Naive thymus-derived CD4-positive, alpha-beta T cell (primary cell): ENCODE results near the gene BAX. TPM values are rescaled to one million over a fixed set of nuclear protein-coding genes. Genes with fewer than 3 reads are reported as not detected.

Experiments
- ATAC-seq: fragments of 150-1000 bp; cut with Tn5 transposase; 2 replicates; pipeline ENCODE4 v1.10.0; 2021; ENCODE audit warnings: mild to moderate bottlenecking, moderate library complexity
- CTCF ChIA-PET: fragments of 350-600 bp; sonication (Branson Sonifier 250); formaldehyde crosslinking; loops from one replicate; lab custom pipeline; 2021; ENCODE audit warnings: antibody characterized with exemption; lab: Charles Lee
- POLR2A ChIA-PET: fragments of 350-600 bp; sonication (Branson Sonifier 250); formaldehyde crosslinking; loops from one replicate; lab custom pipeline; 2021; ENCODE audit warnings: antibody characterized with exemption, inconsistent platforms; lab: Charles Lee
- DNase-seq, 9 donors: peaks; one replicate each; pipeline versions ENCODE4 v3.0.0 to v3.0.0-alpha.2; 2020 to 2022; ENCODE audit warnings: mixed read lengths in 1 of 9
- H3K27ac ChIP-seq: one replicate; pipeline ENCODE4 v1.7.0; 2013; ENCODE audit warnings: mild to moderate bottlenecking, low read depth, low read length, moderate library complexity
- H3K27me3 ChIP-seq, 2 donors: one replicate each; pipeline ENCODE4 v1.7.0; 2013; ENCODE audit warnings: low read length in 2 of 2, mild to moderate bottlenecking in 2 of 2, moderate library complexity in 2 of 2; ENCODE audit not compliant: control insufficient read depth in 2 of 2, insufficient read depth in 2 of 2
- H3K36me3 ChIP-seq, 3 experiments: 1 replicate in 2 of 3; 2 replicates in 1 of 3; pipeline ENCODE4 v1.7.0; 2013; ENCODE audit warnings: low read length in 3 of 3, mild to moderate bottlenecking in 3 of 3, moderate library complexity in 1 of 3; ENCODE audit not compliant: insufficient read depth in 3 of 3, control insufficient read depth in 2 of 3
- H3K4me1 ChIP-seq, 2 donors: one replicate each; pipeline ENCODE4 v1.7.0; 2013; ENCODE audit warnings: low read length in 2 of 2, mild to moderate bottlenecking in 2 of 2, moderate library complexity in 1 of 2; ENCODE audit not compliant: control insufficient read depth in 2 of 2, insufficient read depth in 2 of 2
- H3K4me3 ChIP-seq: 2 replicates; pipeline ENCODE4 v1.7.0; 2013; ENCODE audit warnings: mild to moderate bottlenecking, low read length
- H3K9me3 ChIP-seq, 3 experiments: 1 replicate in 2 of 3; 2 replicates in 1 of 3; pipeline ENCODE4 v1.7.0; 2013; ENCODE audit warnings: low read length in 3 of 3; ENCODE audit not compliant: control insufficient read depth in 2 of 3
- H3K27ac Mint-ChIP-seq, 9 donors: one replicate each; pipeline ENCODE4 v1.8.0; 2020 to 2022; ENCODE audit warnings: mixed read lengths in 9 of 9, mild to moderate bottlenecking in 8 of 9, moderate library complexity in 5 of 9, inconsistent platforms in 2 of 9
- H3K27me3 Mint-ChIP-seq, 5 donors: one replicate each; pipeline ENCODE4 v1.8.0; 2021 to 2022; ENCODE audit warnings: mixed read lengths in 5 of 5, mild to moderate bottlenecking in 1 of 5
- H3K36me3 Mint-ChIP-seq, 5 donors: one replicate each; pipeline ENCODE4 v1.8.0; 2020 to 2022; ENCODE audit warnings: mixed read lengths in 5 of 5, mild to moderate bottlenecking in 3 of 5, inconsistent platforms in 1 of 5
- H3K4me1 Mint-ChIP-seq, 7 donors: one replicate each; pipeline ENCODE4 v1.8.0; 2020 to 2022; ENCODE audit warnings: mixed read lengths in 7 of 7, mild to moderate bottlenecking in 3 of 7, inconsistent platforms in 1 of 7
- H3K4me3 Mint-ChIP-seq, 10 donors: one replicate each; pipeline ENCODE4 v1.8.0; 2020 to 2022; ENCODE audit warnings: mild to moderate bottlenecking in 10 of 10, mixed read lengths in 10 of 10, moderate library complexity in 6 of 10, inconsistent platforms in 2 of 10
- H3K9me3 Mint-ChIP-seq, 11 donors: one replicate each; pipeline ENCODE4 v1.8.0; 2020 to 2022; ENCODE audit warnings: mixed read lengths in 11 of 11, mild to moderate bottlenecking in 4 of 11, inconsistent platforms in 1 of 11, moderate library complexity in 1 of 11
- intact Hi-C, 2 donors: fragments of 100-400 bp; cut with micrococcal nuclease; formaldehyde crosslinking; loops; one replicate each; pipeline ENCODE4 v1.15.1; 2023
- polyA plus RNA-seq, 2 donors: library from polyadenylated mRNA; unstranded; fragments of 300-500 nt; fragmentation: Illumina TruSeq; gene quantifications; one replicate each; pipeline ENCODE4 v1.2.3, GENCODE V29; 2021
- total RNA-seq, 6 experiments: library from RNA in 5 of 6; stranded (reverse) in 5 of 6; gene quantifications; 1 replicate in 5 of 6; 2 replicates in 1 of 6; pipeline ENCODE4 v1.2.3 and lab custom pipeline; 2021 to 2026

BAX gene
- total and polyA plus RNA-seq, 7 experiments from 2014 or later = 49.1 to 355 (median 85.4) TPM

DNA sequence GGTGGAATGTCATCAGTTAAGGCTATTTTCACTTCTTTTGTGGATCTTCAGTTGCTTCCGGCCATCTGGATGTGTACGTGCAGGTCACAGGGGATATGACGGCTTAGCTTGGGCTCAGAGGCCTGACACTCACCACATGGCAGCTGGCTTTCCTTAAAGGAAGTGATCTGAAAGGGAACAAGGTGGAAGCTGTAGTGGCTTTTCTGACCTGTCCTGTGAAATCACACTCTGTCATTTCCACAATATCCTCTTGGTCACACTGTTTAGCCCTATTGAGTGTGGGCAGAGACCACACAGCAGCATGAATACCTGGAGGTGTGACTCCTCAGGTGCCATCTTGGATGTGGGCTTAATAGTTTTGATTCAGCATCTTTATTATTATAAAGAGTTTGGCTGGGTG, 4.5 kb upstream of the BAX start:
- Mint-ChIP-seq H3K36me3 (peaks cover 0 to 5% (median 0%) of the 10 kb centered on the region in 5 donors), H3K9me3 (peaks cover 0 to 8% (median 0%) of the 10 kb centered on the region in 11 donors), H3K27me3 (peaks cover 0 to 2% (median 0%) of the 10 kb centered on the region in 5 donors), H3K4me1 (peaks cover 2 to 8% (median 5%) of the 10 kb centered on the region in 7 donors), H3K4me3 (no peak overlapping the region), H3K27ac (no peak overlapping the region)
- Histone ChIP-seq H3K27ac (no peak overlapping the region), H3K9me3 (no peaks in the 10 kb centered on the region), H3K4me3 (no peak overlapping the region), H3K4me1 (peaks cover 2% of the 10 kb centered on the region in 2 donors), H3K27me3 (no peaks in the 10 kb centered on the region), H3K36me3 (no peaks in the 10 kb centered on the region)
- DNase-seq = no peak
- intact Hi-C loops = no loop called here
- ATAC-seq = no peak
- CTCF ChIA-PET = interaction anchor here (1.1 kb wide), 1 partner anchor 21 kb away, joined by 3 read pairs; no protein-coding TSS in a partner anchor
- POLR2A ChIA-PET = no interaction called here

DNA sequence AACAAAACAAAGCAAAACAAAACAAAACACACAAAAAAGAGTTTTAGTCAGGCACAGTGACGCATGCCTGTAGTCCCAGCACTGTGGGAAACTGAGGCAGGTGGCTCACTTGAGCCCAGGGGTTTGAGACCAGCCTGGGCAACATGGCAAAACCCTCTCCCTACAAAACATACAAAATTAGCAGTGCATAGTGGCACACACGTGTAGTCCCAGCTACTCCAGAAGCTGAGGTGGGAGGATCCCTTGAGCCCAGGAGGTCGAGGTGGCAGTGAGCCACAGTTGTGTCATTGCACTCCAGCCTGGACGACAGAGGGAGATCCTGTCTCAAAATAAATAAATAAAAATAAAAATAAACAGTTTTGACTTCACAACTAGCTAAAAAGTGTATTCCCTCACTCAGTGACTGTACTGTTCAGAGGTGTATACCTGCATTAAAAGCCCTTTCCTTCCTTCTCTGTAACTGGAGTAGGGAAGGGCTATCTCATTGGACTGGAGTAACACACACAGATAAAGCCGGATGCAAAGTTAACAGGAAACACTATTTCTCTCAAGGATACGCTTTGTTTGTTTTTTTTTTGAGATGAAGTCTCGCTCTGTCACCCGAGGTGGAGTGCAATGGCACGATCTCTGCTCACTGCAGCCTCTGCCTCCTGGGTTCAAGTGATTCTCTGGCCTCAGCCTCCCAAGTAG, 3.7 kb upstream of the BAX start:
- H3K4me3 Mint-ChIP-seq = no peak overlapping the region
- H3K4me3 ChIP-seq = no peak overlapping the region
- H3K9me3 ChIP-seq = no peaks in the 10 kb centered on the region
- peaks cover 0 to 6% (median 0%) of the 10 kb centered on the region in 5 donors for H3K36me3 Mint-ChIP-seq
- peaks cover 10% of the 10 kb centered on the region in 2 donors for H3K4me1 ChIP-seq
- ChIA-PET POLR2A (interaction anchor here (0.8 to 1.4 kb wide), 2 partner anchors 50 to 77 kb away, joined by 3 to 4 read pairs; no protein-coding TSS in a partner anchor), CTCF (no interaction called here)
- H3K4me1 Mint-ChIP-seq = peaks cover 10 to 15% (median 13%) of the 10 kb centered on the region in 7 donors
- peaks cover 0 to 2% (median 0%) of the 10 kb centered on the region in 3 experiments for H3K36me3 ChIP-seq
- DNase-seq = no peak
- peaks cover 0 to 8% (median 0%) of the 10 kb centered on the region in 11 donors for H3K9me3 Mint-ChIP-seq
- intact Hi-C loops = no loop called here
- no peaks in the 10 kb centered on the region for H3K27me3 ChIP-seq
- H3K27ac Mint-ChIP-seq = no peak overlapping the region
- peaks cover 0 to 2% (median 0%) of the 10 kb centered on the region in 5 donors for H3K27me3 Mint-ChIP-seq
- no peak for ATAC-seq
- H3K27ac ChIP-seq = no peak overlapping the region

DNA sequence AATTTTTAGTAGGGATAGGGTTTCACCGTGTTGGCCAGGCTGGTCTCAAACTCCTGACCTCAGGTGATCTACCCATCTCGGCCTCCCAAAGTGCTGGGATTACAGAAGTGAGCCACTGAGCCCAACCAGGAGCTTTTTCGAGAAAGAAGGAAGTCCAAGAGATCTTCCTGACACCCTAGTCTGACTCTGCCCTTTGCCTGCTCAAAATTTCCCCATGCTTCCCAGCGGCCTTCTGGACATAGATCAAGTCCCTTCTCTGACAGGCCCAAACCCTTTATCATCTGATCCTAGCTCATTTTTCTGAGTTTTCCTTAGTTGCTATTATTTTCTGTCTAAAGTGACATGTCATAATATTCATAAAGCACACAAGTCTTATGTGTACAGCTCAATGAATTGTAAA, 1.5 kb upstream of the BAX start:
- H3K27me3 ChIP-seq = no peaks in the 10 kb centered on the region
- ChIA-PET CTCF (interaction anchor here (1.0 to 2.6 kb wide), 2 partner anchors 17 to 110 kb away, joined by 5 to 7 read pairs; no protein-coding TSS in a partner anchor), POLR2A (interaction anchor here (0.6 to 3.8 kb wide), 8 partner anchors 9 to 351 kb away, joined by 3 to 58 read pairs (median 4); partner anchors contain the start of genes DHDH, FTL and NUCB1)
- H3K4me1 ChIP-seq = peaks cover 12 to 19% of the 10 kb centered on the region in 2 donors
- DNase-seq (no peak), ATAC-seq (no peak)
- Mint-ChIP-seq H3K27ac (peak overlapping the region in 1 of 9 donors; percentile 93), H3K4me3 (peak overlapping the region in 3 of 10 donors; percentile 10 to 92 (median 58)), H3K36me3 (peaks cover 0 to 23% (median 8%) of the 10 kb centered on the region in 5 donors), H3K27me3 (peaks cover 0 to 2% (median 0%) of the 10 kb centered on the region in 5 donors), H3K9me3 (peaks cover 0 to 8% (median 0%) of the 10 kb centered on the region in 11 donors), H3K4me1 (peaks cover 23 to 33% (median 31%) of the 10 kb centered on the region in 7 donors)
- intact Hi-C loops = no loop called here
- H3K36me3 ChIP-seq = peaks cover 0 to 6% (median 0%) of the 10 kb centered on the region in 3 experiments
- no peaks in the 10 kb centered on the region for H3K9me3 ChIP-seq
- no peak overlapping the region for H3K27ac ChIP-seq
- no peak overlapping the region for H3K4me3 ChIP-seq

DNA sequence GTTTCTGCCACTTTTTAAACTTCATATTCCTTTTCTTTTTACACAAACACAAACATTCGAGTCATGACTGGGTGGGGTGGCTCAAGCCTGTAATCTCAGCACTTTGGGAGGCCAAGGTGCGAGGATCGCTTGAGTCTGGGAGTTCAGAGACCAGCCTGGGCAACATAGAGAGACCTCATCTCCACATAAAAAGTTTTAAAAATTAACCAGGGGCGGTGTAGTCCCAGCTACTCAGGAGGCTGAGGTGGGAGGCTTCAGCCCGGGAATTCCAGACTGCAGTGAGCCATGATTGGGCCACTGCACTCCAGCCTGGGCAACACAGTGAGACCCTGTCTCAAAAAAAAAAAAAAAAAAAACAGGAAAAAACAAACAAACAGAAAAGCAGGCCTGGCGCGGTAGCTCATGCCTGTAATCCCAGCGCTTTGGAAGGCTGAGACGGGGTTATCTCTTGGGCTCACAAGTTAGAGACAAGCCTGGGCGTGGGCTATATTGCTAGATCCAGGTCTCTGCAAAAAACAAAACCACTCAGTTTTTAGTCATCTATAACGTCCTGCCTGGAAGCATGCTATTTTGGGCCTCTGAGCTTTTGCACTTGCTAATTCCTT, 583 bp upstream of the BAX start:
- peaks cover 0 to 2% (median 0%) of the 10 kb centered on the region in 11 donors for H3K9me3 Mint-ChIP-seq
- H3K27me3 ChIP-seq = no peaks in the 10 kb centered on the region
- H3K4me1 Mint-ChIP-seq = peaks cover 25 to 40% (median 38%) of the 10 kb centered on the region in 7 donors
- H3K4me1 ChIP-seq = peaks cover 12 to 19% of the 10 kb centered on the region in 2 donors
- ATAC-seq = no peak
- H3K36me3 ChIP-seq = peaks cover 0 to 6% (median 0%) of the 10 kb centered on the region in 3 experiments
- peak overlapping the region; percentile 65 for H3K4me3 ChIP-seq
- no peak for DNase-seq
- peaks cover 0 to 27% (median 5%) of the 10 kb centered on the region in 5 donors for H3K36me3 Mint-ChIP-seq
- ChIA-PET POLR2A (interaction anchor here (0.6 to 3.8 kb wide), 9 partner anchors 8 to 633 kb away, joined by 3 to 58 read pairs (median 4); partner anchors contain the start of genes DHDH, FTL and RUVBL2), CTCF (interaction anchor here (2.6 kb wide), 1 partner anchor 16 kb away, joined by 7 read pairs; no protein-coding TSS in a partner anchor)
- intact Hi-C loops = loop anchor here (1.0 to 2.0 kb wide), 9 partner anchors 11 to 81 kb away; partner anchors contain the start of genes DHDH (in 2 of the 2), NUCB1 (in 2 of the 2), FTL (in 1 of the 2) and GYS1 (in 1 of the 2)
- peak overlapping the region; percentile 88 to 95 (median 94) for H3K4me3 Mint-ChIP-seq
- H3K27me3 Mint-ChIP-seq = peaks cover 0 to 2% (median 0%) of the 10 kb centered on the region in 5 donors
- no peaks in the 10 kb centered on the region for H3K9me3 ChIP-seq
- H3K27ac ChIP-seq = peak overlapping the region; percentile 85
- H3K27ac Mint-ChIP-seq = peak overlapping the region; percentile 70 to 94 (median 91)

DNA sequence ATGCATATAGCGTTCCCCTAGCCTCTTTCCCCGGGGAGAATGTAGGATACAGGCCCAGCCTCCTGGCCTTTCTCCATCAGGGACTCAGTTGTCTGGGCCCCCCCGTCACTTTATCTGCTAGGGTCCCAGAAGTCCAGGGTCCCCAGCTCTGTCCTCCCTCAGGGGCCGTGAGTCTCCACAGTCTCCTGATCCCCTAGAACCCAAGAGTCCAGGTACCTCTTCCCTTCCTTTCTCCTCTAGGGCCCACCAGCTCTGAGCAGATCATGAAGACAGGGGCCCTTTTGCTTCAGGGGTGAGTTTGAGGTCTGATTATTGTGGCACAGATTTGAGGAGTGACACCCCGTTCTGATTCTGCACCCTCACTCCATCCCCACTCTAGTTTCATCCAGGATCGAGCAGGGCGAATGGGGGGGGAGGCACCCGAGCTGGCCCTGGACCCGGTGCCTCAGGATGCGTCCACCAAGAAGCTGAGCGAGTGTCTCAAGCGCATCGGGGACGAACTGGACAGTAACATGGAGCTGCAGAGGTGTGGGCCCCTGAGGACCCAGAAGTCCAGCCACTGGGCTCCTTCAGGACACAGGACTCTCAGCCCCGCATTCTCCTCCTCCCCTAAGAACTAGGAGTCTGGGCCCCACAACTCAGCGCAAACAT, 758 bp downstream of the BAX start:
- ATAC-seq (no peak), DNase-seq (no peak)
- Histone ChIP-seq H3K9me3 (no peaks in the 10 kb centered on the region), H3K27ac (peak overlapping the region; percentile 85), H3K36me3 (peaks cover 0 to 6% (median 0%) of the 10 kb centered on the region in 3 experiments), H3K27me3 (no peaks in the 10 kb centered on the region), H3K4me1 (peaks cover 12 to 19% of the 10 kb centered on the region in 2 donors), H3K4me3 (peak overlapping the region; percentile 65)
- Mint-ChIP-seq H3K36me3 (peaks cover 0 to 28% (median 5%) of the 10 kb centered on the region in 5 donors), H3K27ac (peak overlapping the region; percentile 72 to 93 (median 83)), H3K9me3 (peaks cover 0 to 2% (median 0%) of the 10 kb centered on the region in 11 donors), H3K27me3 (peaks cover 0 to 2% (median 0%) of the 10 kb centered on the region in 5 donors), H3K4me3 (peak overlapping the region; percentile 82 to 94 (median 93)), H3K4me1 (peaks cover 26 to 48% (median 38%) of the 10 kb centered on the region in 7 donors)
- POLR2A ChIA-PET = interaction anchor here (0.6 to 3.8 kb wide), 4 partner anchors 10 to 655 kb away, joined by 3 to 58 read pairs (median 4); partner anchors contain the start of gene FTL
- intact Hi-C loops = loop anchor here (1.0 to 2.0 kb wide), 6 partner anchors 10 to 81 kb away; partner anchors contain the start of genes DHDH (in 1 of the 2), FTL (in 1 of the 2), GYS1 (in 1 of the 2) and NUCB1 (in 1 of the 2)
- CTCF ChIA-PET = interaction anchor here (0.9 to 2.6 kb wide), 2 partner anchors 15 to 310 kb away, joined by 3 to 7 read pairs; no protein-coding TSS in a partner anchor
